GM19397 (cell line): ENCODE data around the gene SH3GL2.

Source experiments
- ATAC-seq: cut with Tn5 transposase; IDR thresholded peaks from one replicate; pipeline ENCODE4 v1.9.1; 2021; ENCODE audit warnings: mild to moderate bottlenecking, moderate library complexity; ENCODE audit not compliant: unreplicated experiment

Gene SH3GL2

DNA sequence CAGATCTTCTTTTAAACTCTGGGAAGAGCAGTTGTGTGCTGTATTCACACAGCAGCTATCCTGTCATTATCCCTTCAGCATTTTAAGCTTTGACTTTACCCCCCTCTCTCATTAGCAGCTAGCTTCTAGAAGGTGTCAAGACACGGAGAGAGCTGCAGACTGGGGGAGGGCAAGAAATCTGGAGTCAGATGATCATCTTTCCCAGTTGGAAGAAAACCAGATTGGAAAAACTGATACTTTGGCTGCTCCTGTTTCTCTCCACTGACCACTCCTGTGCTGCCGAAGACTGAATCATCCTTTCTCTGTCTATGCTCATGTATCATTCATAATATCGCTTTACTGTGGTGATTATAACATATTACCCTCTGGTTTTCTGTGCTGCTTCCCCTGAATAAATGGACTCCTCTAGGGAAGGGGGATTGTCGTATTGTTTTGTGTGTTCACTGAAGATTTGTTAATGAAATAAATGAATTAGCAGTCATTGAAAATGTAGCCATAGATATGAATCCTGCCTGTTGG lies 75.1 kb downstream of the SH3GL2 start:
- ATAC-seq, result no peak

DNA sequence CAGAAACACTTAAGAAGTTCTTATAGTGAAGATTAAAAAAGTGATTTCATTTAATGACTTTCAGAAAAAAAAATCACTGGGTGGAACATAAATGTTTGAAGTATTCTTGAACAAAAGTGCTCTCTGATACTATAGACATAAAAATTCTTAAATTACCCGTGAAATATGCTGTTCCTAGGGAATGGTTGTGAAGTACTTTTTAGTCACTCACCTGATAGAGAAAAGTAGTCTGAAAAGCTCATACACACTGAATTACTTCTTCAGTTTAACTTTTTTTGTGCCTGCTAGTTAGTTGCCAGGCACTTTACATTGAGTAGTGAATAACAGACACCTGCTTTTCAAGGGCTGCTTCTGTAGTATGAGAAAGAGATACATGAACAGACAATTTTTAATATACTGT lies 78.0 kb downstream of the SH3GL2 start:
- ATAC-seq, result no peak

DNA sequence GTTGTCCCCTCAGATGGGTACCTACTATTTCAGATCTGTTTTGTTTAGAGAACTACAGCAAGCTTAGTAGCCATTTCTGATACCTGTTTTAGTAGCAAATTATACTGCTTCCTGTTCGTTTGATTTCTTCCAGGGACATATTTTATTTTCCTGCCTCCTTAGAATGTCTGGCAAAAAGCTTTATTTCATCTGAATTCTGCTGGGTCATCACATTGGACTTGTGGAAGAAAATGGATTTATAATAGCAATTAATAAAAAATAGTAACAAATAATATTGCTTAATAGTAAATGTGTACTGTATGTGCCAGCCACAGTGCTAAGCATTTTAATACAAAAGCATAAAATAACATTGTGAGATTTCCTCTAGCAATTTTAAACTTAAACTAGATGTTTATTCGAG lies 79.4 kb downstream of the SH3GL2 start:
- ATAC-seq, result no peak

DNA sequence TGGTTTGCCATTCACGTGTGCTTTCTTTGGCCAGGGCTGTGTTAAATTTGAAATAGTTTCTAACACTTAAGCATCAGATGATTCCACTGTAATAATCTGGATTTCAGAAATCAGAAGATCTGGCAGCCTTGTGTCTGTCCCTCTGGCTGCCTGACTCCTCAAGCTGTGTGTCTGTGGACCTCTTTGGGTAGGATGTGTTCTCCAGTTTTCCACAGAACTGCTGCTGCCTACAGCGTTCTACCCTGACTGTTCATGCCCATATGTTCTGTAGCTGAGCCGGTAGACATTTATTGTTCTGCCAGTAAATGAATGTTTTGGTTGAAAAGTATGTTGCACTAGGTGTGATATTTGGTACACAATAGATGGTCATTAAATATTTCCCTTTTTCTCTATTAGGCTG lies 81.3 kb downstream of the SH3GL2 start:
- no peak for ATAC-seq

DNA sequence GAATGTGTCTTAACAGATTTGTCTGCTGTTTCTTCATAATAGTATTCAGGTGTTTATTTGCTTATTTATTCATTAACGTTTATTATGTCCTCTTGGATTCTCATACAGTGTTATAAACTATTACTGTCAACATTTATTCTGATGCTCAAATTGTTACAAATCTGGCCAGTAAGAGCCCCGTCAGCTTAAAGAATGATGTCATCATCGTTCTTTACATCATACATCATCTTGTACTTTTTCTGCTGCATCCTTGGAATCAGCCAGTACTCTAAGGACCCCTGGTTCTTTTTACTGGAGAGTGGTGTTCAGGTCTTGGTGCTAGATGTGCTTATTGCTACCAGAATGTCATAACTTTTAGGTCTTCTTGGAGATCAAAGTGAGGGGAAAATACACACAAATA lies 86.6 kb downstream of the SH3GL2 start:
- ATAC-seq, result no peak

DNA sequence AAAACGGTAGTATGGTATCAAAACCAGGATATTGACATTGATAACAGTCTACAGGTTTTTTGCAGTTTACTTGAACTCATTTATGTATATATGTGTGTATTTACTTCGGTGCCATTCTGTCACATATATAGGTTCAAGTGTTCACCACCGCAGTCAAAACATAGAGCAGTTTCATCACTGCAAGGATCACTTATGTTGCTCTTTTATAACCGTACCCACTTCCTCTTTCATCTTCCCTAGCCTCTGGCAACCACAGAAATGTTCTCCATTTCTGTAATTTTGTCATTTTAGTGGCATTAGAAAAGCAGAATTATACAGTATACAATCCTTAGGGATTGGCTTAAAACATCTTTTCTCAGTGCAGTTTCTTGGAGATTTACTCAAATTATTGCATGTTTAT lies 90.3 kb downstream of the SH3GL2 start:
- ATAC-seq, result no peak

DNA sequence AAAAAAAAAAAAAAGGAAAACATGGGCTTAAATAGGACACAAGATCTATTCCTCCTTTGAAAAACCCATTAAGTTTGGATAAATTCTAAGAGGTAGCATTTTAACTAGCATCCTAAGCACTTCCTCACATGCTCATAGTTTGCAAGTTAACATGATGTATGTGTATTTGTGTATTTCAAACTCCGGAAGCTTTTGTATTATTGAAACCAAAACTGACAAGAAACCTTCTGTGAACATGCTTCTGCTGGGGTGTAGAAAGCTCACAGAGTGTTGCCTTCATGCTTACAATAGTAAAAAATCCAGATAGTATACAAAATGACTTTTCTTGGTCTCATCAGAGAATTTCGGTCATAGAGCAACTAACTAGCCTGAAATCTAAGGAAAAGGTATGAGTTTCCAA lies 103.8 kb downstream of the SH3GL2 start:
- no peak for ATAC-seq

DNA sequence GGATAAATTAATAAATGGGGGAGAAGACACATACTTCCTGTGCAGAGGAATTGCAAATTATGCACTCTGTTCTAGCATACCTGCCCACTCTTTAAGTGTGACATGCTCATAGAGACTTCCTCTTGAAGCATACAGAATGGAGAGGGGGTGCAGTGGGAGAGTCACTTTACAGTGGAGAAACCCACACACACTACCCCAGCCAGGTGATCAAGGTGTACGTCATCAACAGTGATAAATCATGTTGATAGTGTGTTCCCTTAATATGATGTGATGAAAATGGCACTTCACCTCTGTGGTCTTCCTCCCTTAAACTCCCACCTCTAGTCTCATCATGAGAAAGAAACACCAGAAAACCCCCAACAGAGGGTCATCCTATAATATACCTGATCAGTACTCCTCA lies 110.0 kb downstream of the SH3GL2 start:
- ATAC-seq, result no peak

DNA sequence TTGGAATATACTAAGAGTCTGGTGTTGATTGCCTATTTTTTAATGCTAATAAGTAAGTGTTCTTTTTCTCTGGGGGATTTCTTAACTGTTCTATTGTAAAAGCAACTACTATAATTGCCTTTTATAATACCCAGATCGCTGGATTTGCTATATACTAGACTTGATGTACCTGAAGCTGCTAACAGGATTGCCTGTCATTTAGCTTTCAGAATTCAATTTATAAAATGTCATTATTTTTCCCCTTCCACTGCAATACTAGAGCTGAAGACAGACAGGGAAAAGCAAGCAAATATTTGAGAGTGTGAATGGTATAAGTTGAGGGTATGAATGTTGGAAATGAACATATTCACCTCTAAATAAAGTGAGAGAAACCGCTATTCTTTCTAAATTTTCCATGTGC lies 115.5 kb downstream of the SH3GL2 start:
- ATAC-seq, result no peak

DNA sequence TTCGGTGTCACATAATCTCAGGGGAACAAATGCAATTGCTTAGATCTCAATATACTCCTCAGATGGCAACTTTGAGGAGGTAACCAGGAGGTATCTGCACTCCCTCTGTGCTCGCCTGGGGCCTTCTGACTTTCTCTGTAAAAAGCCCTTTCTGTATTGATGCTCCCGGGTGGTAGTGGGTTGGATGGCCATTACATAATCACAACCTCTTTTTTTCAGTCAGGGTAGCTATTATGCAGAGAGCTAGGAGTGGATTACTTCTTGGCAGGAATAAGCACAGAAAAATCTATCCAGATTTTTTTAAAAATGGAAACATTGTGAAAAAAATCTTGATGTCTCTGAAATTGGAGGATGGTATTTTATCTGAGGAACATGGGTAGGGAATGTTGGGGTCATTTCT lies 116.6 kb downstream of the SH3GL2 start:
- ATAC-seq, result no peak

DNA sequence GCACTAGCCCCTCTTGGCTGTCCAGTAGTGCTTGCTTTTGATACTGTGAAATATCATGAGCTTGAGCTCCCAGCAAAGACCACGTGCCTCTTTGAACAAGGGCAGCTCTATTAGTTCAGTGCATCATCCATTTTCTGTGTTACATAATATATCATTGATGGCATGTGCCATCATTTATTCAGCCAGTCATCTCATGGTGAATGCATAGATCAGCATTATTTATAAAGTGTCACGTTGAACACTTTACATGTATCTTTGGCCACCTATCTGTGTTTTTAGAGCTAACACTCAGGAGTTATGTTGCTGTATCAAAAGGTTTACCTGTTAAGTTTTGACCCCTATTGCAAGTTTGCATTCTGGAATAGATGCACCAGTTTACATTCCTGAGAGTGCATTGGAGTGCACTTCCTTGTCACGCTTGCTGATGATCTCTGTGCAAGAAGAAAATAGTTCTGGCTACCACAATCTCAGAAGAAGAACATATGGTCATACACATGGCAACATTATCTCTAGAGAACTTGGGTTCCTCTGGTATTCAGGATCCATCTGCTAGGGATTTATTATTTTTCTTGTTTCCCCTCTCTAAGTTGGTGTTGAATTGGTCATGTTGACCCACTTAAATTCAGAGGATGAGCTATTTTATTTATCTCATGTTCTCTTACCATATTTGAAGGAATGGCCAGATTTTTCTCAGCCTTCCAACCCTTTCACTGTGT lies 120.9 kb downstream of the SH3GL2 start:
- ATAC-seq, result no peak

DNA sequence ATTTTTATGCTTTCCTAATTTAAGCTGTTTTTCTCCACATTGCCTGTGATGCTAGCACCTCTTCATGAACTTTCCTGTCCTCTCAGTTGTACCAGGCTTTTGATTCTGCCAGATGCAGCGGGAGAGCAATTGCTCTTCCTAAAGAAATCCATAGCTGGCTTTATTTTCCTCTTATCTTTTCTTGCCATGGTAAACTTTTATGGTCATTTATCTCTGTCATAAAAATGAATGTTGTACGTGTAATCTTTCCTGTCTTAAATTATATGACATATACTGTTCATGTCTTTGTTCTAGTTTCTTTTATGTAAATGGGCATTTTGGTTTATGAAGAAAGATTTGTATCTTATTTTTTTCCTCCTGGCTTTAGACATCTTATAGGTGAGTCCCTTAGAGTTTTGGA lies 127.5 kb downstream of the SH3GL2 start:
- no peak for ATAC-seq

DNA sequence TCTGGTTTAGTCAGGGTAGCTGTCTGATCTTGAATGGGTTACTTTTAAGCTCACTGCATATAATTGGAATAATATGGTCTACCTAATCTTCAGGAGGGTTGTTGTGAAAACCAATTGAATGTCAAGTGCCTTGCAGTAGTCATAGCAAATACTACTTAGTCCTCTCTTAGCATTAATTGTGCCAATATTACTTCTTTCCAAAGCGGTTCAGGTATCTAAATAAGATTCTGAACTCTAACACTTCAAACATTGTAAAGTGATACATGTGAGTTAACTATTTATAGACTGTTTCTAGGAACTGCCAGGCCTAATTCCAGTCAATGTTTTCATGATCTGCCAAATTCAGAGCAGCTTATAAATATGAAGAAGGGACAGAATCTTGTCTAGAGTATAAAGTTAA lies 140.2 kb downstream of the SH3GL2 start:
- ATAC-seq, result no peak

DNA sequence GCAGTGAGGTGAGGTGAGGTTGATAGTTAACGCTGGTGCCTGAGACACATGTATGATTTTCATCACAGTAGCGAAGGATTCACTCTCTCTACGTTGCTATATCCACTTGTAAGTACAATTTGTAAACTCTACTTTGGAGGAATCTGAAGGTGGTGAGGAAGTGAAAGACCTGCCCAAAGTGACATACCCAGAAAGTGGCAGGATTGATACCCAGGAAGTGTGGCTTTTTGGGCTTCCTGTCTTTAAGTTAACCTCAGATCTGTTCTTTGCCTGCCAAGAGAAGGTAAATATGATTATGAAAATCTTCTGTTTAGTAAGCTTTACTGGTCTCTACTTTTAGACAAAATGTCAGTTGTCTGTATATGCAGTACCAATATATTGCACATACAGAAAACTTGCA lies 143.1 kb downstream of the SH3GL2 start:
- ATAC-seq, result no peak

DNA sequence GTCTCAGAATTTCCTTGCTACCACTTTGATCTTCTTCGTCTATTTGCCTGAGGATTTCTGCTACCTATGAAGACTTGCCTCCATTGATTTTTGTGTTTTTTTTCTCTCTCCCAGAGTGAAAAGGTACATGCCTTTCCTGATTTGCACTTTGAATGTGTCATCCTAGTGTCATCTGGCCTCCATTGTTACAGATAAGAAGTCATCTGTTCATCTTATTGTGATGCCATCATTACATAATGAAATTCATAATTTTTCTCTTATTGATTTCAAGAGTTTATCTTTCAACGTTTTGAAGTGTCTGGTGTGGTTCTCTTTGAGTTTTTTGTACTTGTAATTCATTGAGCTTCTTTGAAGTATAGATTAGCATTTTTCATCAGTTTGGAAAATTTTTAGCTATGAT lies 144.8 kb downstream of the SH3GL2 start:
- no peak for ATAC-seq

DNA sequence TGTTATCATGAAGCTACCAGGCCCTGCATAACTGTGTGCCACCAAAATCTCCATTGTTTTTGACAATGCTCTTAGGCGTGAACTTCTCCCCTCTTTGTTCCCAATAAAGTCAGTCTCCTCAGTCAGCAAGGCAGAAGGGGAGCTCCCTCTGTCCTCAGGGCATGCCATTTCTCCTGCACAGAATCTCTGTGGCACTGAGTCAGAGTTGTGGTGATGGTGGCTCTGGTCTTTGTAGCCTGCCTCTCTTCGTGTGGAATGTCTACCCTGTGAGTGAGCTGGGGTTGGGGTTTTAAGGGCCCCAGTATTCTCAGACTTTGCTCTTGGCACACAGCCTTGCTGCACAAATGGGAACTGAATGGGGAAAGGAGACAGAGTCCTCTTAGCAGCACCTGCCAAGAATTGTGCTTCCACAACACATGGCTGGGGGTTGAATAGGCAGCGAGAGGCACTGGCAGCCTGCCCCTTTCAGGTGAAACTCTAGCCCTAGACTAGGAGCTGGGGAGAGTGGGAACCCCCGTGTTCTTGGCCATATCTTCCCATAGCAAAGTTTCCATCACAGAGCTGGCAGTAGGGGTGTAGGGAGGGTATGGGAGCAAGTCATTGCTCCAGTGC lies 146.6 kb downstream of the SH3GL2 start:
- ATAC-seq, result no peak

DNA sequence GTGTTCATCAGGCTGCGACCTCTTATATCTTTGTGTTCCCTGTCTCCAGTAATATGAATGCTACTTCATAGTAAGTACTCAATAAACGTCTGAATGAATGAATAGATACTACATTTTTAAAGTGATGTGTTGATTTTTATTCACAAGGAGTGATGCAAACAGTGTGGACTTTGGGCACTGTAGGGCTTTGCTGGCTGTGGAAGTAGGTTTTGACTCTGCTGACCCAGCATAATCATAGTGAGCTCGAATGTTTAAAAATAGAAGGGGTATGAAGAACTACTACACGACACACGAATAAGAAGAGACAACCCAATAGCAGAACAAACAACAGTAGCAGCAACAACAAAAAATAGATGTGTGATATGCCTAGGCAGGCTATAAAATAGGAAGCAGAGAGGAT lies 147.4 kb downstream of the SH3GL2 start:
- no peak for ATAC-seq

DNA sequence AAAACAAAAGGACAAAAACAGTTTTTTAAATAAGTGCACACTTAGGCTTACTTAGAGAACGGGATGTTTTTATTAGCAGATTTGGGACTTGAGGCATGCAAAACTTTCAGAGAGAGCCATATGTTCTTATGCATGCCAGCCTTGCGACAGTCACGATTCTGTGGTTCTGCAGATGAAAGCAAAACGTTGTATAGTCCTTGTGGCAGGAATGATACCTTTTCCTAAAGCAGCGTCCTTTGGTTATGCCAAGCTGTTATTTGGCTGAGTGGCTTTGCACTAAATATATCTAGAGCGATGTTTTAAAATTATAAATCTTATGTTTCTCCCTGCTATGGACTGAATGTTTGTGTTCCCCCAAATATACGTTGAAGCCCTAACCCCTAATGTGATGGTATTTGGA lies 152.0 kb downstream of the SH3GL2 start:
- ATAC-seq, result no peak

DNA sequence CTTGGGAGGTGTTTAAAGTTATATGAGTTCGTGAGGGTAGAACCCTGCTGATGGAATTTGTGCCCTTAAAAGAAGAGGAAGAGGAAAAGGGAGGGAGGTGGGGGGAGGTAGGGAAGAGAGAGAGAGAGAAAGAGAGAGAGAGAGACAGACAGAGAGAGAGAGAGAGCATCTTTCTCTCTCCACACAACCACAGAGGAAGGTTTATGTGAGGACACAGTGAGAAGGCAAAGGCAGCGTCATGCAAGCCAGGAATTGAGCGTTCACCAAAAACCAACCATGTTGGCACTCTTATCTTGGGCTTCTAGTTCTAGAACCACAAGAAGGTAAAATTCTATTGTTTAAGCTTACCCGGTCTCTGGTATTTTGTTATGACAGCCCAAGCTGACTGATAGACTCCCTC lies 152.4 kb downstream of the SH3GL2 start:
- ATAC-seq, result no peak

DNA sequence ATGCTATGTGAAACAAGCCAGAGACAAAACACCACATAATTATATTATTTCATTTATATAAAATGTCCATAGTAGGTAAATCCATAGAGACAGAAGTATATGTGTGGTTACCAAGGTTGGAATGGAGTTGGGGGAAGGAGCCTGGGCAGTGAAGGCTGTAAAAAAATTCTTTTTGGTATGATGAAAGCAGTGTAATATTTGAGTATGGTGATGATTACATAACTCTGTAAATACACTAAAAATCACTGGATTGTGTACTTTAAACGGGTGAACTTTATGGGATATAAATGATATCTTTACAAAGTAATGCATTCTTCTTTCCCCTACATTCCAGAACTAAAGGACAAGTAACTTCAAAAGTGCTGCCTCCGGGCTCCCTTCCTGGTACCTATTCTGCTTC lies 155.8 kb downstream of the SH3GL2 start:
- no peak for ATAC-seq

DNA sequence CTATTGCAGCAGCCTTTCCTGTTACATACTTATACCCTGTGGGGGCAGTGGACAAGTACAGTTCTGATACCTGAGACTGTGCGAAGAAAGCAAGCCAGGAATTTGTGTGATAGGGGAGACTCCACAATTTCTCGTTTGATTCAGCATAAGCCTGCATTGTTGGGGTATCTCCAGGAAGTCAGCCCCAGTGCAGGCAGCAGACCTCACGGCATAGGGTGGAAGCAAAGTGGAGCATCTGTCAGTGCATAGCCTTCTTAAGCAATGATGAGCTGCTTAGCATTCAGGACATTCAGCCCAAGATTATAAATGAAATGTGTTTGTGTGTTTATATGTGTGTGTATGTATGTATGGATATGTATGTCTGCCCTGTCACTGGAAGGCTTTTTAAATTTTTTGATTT lies 157.0 kb downstream of the SH3GL2 start:
- no peak for ATAC-seq

DNA sequence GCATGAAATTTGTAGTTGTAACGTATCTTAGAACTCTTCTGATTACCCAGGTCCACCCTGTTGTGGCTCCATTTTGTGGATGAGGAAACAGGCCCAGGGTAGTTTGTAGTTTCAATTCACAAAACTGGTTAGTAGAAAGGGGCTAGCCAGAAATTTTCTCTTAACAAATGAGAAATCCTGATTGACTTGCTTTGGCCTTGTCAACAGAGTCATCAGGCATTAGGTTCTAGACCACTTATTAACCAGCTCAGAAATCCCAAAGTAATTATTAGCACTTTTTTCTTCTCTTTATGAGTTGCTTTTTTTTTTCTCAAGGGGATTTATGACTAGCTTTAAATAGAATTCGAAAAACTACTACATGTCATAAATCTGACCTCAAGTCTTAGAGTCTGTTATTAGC lies 160.2 kb downstream of the SH3GL2 start:
- ATAC-seq, result no peak

DNA sequence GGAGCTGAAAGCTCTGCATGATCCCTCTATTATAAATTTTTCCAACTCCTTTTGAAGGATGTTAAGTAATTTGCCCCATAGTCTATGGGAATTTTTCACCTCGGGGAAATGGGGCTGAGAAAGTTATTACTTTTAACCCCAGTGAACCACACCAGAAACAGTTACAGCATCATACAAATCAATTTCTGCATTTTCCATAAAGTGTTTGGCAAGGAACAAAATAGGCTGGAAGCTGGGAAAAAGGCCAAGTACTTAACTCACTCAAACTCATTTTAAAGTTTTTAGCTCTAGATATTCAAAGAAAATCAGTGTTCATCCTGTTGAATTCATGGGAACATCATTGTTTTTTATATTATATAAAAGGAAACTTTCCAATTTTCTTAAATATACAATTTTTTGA lies 160.9 kb downstream of the SH3GL2 start:
- no peak for ATAC-seq
